GM10248 (cell line): ENCODE data around the gene IL27RA.

Experiments used
- CTCF ChIA-PET: fragments of 300-600 bp; sonication (Branson Sonifier 250); formaldehyde crosslinking; extraction: SDS; loops from one replicate; lab custom pipeline; 2021; ENCODE audit warnings: antibody characterized with exemption; lab: Yijun Ruan, JAX
- POLR2A ChIA-PET: fragments of 350-650 bp; sonication (Branson Sonifier 250); formaldehyde crosslinking; extraction: SDS; loops from one replicate; lab custom pipeline; 2020; ENCODE audit warnings: antibody characterized with exemption; lab: Yijun Ruan, JAX
- DNase-seq: peaks from one replicate; pipeline ENCODE4 v3.0.0; 2012; ENCODE audit errors: extremely low spot score
- TF ChIP-seq, protein P1 (sequence below): IDR thresholded peaks from 2 replicates; pipeline ENCODE4 v1.5.1; 2012; ENCODE audit warnings: mild to moderate bottlenecking, low read depth; ENCODE audit errors: extremely low read depth, missing control alignments, control extremely low read depth

Gene IL27RA

DNA sequence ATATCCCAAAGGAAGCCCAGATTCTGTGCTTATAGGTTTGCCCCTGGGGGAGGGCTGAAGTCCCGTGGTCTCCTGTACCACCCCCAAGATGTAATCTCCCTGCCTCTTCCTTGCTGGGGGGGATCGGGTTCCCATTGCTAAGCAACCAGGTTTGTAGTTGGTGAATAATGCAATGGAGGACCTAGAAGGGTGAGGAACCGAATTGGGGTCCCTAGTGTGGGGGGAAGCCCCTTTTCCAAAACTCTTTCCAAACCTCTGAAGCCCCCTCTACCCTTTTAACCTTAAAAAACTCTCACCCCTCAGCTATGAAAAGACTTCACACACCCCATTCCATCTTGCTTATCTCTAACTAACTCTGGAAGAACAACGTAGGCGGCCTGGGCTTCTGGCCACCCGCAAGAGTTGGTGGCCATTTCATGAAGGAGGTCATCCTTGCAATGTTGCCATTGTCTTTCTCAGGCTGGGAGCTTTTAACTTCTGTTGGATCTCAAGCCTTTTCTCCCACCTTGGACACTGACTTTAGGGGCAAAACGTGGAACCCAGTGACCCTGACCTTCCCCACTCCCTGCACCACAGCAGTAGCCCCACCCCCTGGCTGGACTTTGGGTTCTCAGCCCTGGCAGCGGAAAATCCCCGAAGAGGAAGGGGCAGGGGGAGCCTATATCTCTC is 29.7 kb downstream of the IL27RA start:
- DNase-seq, result no peak
- CTCF ChIA-PET, result interaction anchor here (1.2 to 12.8 kb wide), 9 partner anchors 10 to 411 kb away, joined by 3 to 169 read pairs (median 7); partner anchors contain the start of genes IL27RA and MISP3
- TF ChIP-seq, protein P1, sequence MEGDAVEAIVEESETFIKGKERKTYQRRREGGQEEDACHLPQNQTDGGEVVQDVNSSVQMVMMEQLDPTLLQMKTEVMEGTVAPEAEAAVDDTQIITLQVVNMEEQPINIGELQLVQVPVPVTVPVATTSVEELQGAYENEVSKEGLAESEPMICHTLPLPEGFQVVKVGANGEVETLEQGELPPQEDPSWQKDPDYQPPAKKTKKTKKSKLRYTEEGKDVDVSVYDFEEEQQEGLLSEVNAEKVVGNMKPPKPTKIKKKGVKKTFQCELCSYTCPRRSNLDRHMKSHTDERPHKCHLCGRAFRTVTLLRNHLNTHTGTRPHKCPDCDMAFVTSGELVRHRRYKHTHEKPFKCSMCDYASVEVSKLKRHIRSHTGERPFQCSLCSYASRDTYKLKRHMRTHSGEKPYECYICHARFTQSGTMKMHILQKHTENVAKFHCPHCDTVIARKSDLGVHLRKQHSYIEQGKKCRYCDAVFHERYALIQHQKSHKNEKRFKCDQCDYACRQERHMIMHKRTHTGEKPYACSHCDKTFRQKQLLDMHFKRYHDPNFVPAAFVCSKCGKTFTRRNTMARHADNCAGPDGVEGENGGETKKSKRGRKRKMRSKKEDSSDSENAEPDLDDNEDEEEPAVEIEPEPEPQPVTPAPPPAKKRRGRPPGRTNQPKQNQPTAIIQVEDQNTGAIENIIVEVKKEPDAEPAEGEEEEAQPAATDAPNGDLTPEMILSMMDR, result no peak
- POLR2A ChIA-PET, result no interaction called here

DNA sequence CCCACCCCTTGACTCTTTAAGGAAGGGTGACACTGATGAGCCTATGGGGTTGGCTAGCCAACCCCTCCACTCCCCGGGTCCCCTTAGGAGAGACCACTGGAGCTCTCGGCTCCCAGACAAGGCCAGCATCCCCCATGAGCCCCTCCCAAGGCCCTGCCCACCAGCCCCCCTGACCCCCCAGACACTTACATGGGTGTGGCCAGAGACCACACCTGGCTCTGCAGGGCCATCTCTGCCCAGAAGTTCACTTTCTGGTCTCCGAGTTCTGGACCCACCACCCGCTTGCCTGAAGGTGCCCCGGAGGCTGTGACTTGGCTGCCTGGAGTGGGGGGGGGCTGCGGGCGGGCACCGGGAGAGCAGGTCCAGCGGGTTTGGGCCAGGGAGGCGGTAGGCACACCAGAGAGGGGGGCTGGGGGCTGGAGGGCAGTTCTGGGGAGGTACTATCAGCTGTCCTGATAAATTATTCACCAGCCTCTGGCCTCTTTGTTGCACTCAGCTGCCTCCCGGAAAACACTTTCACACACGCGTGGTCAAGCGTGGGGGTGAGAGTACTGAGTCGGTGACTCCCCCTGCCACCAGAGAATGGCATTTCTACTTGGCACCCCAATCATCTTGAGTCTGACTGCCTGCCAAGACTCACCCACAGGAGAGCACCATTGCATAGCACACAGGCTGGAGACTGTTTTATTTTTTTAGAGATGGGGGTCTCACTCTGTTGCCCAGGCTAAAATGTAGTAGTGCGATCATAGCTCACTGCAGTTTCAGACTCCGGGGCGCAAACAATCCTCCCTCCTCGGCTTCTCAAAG is 30.4 kb downstream of the IL27RA start, which contains the start of gene PALM3:
Gene PALM3 (minus strand): TSS at position 326 of the 807 bp plus-strand sequence. CDS start 96 bp downstream, at position 230.
- CTCF ChIA-PET, result interaction anchor here (1.3 to 12.8 kb wide), 4 partner anchors 9 to 199 kb away, joined by 3 to 169 read pairs (median 55); partner anchors contain the start of gene MISP3
- TF ChIP-seq, protein P1, result no peak
- no peak for DNase-seq
- POLR2A ChIA-PET, result no interaction called here

DNA sequence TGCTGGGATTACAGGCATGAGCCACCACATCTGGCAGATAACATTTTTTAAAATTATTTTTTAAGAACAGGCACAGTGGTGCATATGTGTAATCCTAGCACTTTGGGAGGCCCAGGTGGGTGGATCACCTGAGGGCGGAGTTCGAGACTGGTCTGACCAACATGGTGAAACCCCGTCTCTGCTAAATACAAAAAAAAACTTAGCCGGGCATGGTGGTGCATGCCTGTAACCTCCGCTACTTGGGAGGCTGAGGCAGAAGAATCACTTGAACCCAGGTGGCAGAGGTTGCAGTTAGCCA is 30.9 kb downstream of the IL27RA start:
- CTCF ChIA-PET, result interaction anchor here (1.3 to 12.8 kb wide), 3 partner anchors 8 to 199 kb away, joined by 3 to 169 read pairs (median 106); partner anchors contain the start of gene MISP3
- TF ChIP-seq, protein P1, result no peak
- POLR2A ChIA-PET, result no interaction called here
- DNase-seq, result no peak

DNA sequence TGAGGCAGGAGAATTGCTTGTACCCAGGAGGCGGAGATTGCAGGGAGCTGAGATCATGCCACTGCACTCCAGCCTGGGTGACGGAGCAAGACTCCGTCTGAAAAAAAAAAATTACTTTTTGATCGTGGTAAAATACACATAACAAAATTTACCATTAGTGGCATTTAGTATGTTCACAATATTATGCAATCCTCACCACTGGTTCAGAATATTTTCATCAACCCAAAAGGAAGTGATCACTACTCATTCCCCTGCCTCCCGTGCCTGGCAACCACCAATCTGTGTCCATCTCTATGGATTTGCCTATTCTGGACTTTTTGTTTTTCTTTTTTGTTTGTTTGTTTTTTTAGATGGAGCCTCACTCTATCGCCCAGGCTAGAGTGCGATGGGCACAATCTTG is 31.5 kb downstream of the IL27RA start:
- POLR2A ChIA-PET, result no interaction called here
- no peak for DNase-seq
- CTCF ChIA-PET, result no interaction called here
- TF ChIP-seq, protein P1, result no peak

DNA sequence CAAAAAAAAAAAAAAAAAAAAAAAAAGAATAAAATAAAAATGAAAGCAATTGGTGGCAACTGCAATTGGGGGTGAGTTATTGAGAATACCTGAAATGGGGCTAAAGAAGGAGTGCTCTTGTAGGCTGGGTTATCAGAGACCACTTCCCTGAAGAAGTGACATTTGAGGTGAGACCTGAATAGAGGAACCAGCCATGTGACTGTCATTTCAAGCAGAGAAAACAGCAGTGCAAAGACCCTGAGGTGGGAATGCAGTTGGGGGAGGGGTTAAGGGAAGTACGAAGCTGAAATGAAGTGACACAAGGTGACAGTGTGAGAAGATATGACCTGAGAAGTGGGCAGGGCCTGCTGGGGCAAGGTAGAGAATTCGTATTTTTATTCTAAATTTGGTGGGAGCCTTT is 34.6 kb downstream of the IL27RA start:
- ChIA-PET POLR2A (no interaction called here), CTCF (interaction anchor here (1.4 kb wide), 1 partner anchor 34 kb away, joined by 3 read pairs; the partner anchor contains the start of gene IL27RA)
- TF ChIP-seq, protein P1, result no peak
- no peak for DNase-seq

DNA sequence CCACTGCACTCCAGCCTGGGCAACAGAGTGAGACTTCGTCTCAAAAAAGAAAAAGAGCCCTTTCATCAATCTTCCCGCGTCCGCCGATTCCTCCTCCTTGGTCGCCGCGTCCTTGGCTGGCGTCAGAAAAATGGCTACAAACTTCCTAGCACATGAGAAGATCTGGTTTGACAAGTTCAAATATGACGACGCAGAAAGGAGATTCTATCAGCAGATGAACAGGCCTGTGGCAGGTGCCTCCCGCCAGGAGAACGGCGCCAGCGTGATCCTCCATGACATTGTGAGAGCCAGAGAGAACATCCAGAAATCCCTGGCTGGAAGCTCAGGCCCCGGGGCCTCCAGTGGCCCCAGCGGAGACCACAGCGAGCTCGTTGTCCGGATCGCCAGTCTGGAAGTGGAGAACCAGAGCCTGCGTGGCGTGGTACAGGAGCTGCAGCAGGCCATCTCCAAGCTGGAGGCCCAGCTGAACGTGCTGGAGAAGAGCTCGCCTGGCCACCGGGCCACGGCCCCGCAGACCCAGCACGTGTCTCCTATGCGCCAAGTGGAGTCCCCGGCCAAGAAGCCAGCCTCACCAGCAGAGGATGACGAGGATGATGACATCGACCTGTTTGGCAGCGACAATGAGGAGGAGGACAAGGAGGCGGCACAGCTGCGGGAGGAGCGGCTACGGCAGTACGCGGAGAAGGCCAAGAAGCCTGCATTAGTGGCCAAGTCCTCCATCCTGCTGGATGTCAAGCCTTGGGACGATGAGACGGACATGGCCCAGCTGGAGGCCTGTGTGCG is 38.9 kb downstream of the IL27RA start:
- TF ChIP-seq, protein P1, result no peak
- POLR2A ChIA-PET, result no interaction called here
- CTCF ChIA-PET, result interaction anchor here (1.1 to 6.9 kb wide), 17 partner anchors 12 to 481 kb away, joined by 3 to 106 read pairs (median 7); partner anchors contain the start of genes ASF1B, IL27RA and PALM3
- DNase-seq, result no peak
